Fibroblast of lung (primary cell): ENCODE data around the gene CAPN3. TPM values are rescaled to one million over a fixed set of nuclear protein-coding genes. Genes with fewer than 3 reads are reported as not detected.
A peak's percentile ranks its signal among the peaks of the same experiment; 100 is the strongest.
"Not testable (repeated sequence)": the region's sequence is repeated elsewhere in the genome, so short reads cannot be mapped to it uniquely, and the experiment has no call there.

Experiments used
- DNase-seq, 2 donors: peaks; one replicate each; pipeline versions ENCODE4 v3.0.0 to v3.0.0-alpha.2; 2010; ENCODE audit warnings: low read depth in 2 of 2
- H2AFZ ChIP-seq: 2 replicates; pipeline ENCODE4 v1.5.1; 2012; ENCODE audit warnings: low read length, control low read depth, inconsistent platforms
- H3K27ac ChIP-seq: 2 replicates; pipeline ENCODE4 v1.5.1; 2011; ENCODE audit warnings: low read length, control low read depth; ENCODE audit not compliant: insufficient read depth
- H3K27me3 ChIP-seq: 2 replicates; pipeline ENCODE4 v1.5.1; 2011; ENCODE audit warnings: mild to moderate bottlenecking, low read length; ENCODE audit not compliant: control insufficient read depth, insufficient read depth
- H3K36me3 ChIP-seq: 2 replicates; pipeline ENCODE4 v1.5.1; 2011; ENCODE audit warnings: low read length; ENCODE audit not compliant: control insufficient read depth, insufficient read depth
- H3K4me1 ChIP-seq: 2 replicates; pipeline ENCODE4 v1.5.1; 2011; ENCODE audit warnings: low read length; ENCODE audit not compliant: control insufficient read depth, insufficient read depth; ENCODE audit errors: extremely low read depth
- H3K4me2 ChIP-seq: 2 replicates; pipeline ENCODE4 v1.5.1; 2011; ENCODE audit warnings: low read length, control low read depth; ENCODE audit not compliant: insufficient read depth; ENCODE audit errors: extremely low read depth
- H3K4me3 ChIP-seq, 4 experiments: fragments of 200-600 bp in 1 of 4; sonication (generic) in 1 of 4; replicated peaks in 1 of 4; 2 replicates each; pipeline ENCODE4 v1.5.1; 2011 to 2016; ENCODE audit warnings: low read length in 4 of 4, low read depth in 3 of 4, mild to moderate bottlenecking in 3 of 4, control low read depth in 2 of 4, inconsistent platforms in 1 of 4, mixed read lengths in 1 of 4; ENCODE audit not compliant: insufficient read depth in 1 of 4; ENCODE audit errors: control extremely low read depth in 1 of 4
- H3K79me2 ChIP-seq: 2 replicates; pipeline ENCODE4 v1.5.1; 2012; ENCODE audit warnings: mild to moderate bottlenecking, low read length, inconsistent platforms; ENCODE audit not compliant: control insufficient read depth, insufficient read depth
- H3K9ac ChIP-seq: 2 replicates; pipeline ENCODE4 v1.5.1; 2011; ENCODE audit warnings: mild to moderate bottlenecking, low read length, control low read depth; ENCODE audit not compliant: insufficient read depth
- H3K9me3 ChIP-seq: 2 replicates; pipeline ENCODE4 v1.5.1; 2012; ENCODE audit warnings: low read depth, low read length; ENCODE audit not compliant: control insufficient read depth, insufficient read depth
- H4K20me1 ChIP-seq: 2 replicates; pipeline ENCODE4 v1.5.1; 2011; ENCODE audit warnings: low read length; ENCODE audit not compliant: control insufficient read depth, insufficient read depth; ENCODE audit errors: extremely low read depth
- EZH2 ChIP-seq: IDR thresholded peaks from 2 replicates; pipeline ENCODE4 v1.5.1; 2012; ENCODE audit warnings: low read length, control low read depth, mild to moderate bottlenecking; ENCODE audit errors: missing control alignments
- polyA plus RNA-seq, 2 donors: library from polyadenylated mRNA; depleted of rRNA in 1 of 2; stranded (reverse) in 1 of 2; unstranded in 1 of 2; fragments of >200 nt; gene quantifications; 2 replicates each; pipeline ENCODE4 v1.2.1, GENCODE V29; 2011 to 2012; ENCODE audit warnings: missing spikeins in 1 of 2
- total RNA-seq: library from RNA; depleted of rRNA; stranded (reverse); fragments of >200 nt; gene quantifications from 2 replicates; pipeline ENCODE4 v1.2.1, GENCODE V29; 2014
- TF ChIP-seq, protein P1 (sequence below), 2 donors: IDR thresholded peaks in 1 of 2; conservative IDR thresholded peaks in 1 of 2; 1 replicate in 1 of 2; 2 replicates in 1 of 2; pipeline ENCODE4 v1.5.1; 2011 to 2012; ENCODE audit warnings: low read length in 2 of 2, control low read depth in 1 of 2, inconsistent platforms in 1 of 2, low read depth in 1 of 2, mild to moderate bottlenecking in 1 of 2

Gene CAPN3
- total and polyA plus RNA-seq, 2 donors (not counting 1 experiment from before 2014, with no cell fraction given): 1.3 to 3.6 TPM

DNA sequence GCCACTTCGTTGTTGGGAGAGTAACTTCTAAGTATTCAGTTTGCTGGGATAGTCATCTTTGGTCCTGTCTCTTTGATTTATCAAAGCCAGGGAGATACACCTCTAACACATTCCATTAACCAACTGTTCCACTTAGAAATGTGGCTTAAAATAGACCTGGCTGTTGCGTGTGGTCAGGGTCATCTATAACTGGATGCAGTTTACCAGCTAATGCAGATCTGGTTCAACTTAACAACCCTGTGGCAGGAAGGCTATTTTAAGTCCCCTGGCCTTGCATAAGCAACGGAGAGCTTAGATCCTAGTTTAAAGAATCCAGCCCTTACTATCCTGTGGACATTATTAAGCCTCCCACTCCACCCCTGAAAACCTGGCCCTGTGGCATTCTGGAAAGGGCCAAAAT, 28.1 kb upstream of the CAPN3 start:
- DNase-seq: peak in 1 of 2 donors; percentile 27
- Histone ChIP-seq H3K4me2 (no peak overlapping the region), H4K20me1 (no peaks in the 10 kb centered on the region), H3K9ac (no peak overlapping the region), H2AFZ (no peak overlapping the region), H3K27me3 (no peaks in the 10 kb centered on the region), H3K4me1 (no peaks in the 10 kb centered on the region), H3K4me3 (no peak overlapping the region), H3K36me3 (no peaks in the 10 kb centered on the region), H3K79me2 (no peaks in the 10 kb centered on the region), H3K9me3 (no peaks in the 10 kb centered on the region), H3K27ac (no peak overlapping the region)
- no peak for TF ChIP-seq EZH2
- TF ChIP-seq, protein P1, sequence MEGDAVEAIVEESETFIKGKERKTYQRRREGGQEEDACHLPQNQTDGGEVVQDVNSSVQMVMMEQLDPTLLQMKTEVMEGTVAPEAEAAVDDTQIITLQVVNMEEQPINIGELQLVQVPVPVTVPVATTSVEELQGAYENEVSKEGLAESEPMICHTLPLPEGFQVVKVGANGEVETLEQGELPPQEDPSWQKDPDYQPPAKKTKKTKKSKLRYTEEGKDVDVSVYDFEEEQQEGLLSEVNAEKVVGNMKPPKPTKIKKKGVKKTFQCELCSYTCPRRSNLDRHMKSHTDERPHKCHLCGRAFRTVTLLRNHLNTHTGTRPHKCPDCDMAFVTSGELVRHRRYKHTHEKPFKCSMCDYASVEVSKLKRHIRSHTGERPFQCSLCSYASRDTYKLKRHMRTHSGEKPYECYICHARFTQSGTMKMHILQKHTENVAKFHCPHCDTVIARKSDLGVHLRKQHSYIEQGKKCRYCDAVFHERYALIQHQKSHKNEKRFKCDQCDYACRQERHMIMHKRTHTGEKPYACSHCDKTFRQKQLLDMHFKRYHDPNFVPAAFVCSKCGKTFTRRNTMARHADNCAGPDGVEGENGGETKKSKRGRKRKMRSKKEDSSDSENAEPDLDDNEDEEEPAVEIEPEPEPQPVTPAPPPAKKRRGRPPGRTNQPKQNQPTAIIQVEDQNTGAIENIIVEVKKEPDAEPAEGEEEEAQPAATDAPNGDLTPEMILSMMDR (conservative IDR thresholded peaks at IDR 0.05 in 1 of 2, IDR thresholded peaks at IDR 0.05 in 1 of 2; ENCODE audit: low read depth in 1 of 2, low read length in 2 of 2): no peak

DNA sequence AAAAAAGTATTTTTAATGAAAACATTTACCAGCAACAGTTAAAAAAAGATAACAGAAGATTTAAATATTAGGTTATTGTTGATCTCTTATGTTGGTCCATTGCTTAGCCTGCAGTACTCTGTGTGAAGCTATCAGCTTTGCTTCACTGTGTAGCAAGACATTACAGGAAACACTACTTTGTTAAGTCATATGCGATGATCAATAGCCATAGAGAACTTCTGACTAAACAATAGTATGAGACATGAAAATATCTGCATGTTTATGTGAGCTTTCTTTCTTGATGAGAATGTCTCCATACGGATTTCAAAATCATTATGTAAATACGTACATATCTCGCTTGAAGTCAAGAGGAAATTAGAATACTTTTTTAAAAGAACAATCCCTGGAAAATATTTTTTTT, 27.0 kb upstream of the CAPN3 start:
- H3K9me3 ChIP-seq: no peaks in the 10 kb centered on the region

DNA sequence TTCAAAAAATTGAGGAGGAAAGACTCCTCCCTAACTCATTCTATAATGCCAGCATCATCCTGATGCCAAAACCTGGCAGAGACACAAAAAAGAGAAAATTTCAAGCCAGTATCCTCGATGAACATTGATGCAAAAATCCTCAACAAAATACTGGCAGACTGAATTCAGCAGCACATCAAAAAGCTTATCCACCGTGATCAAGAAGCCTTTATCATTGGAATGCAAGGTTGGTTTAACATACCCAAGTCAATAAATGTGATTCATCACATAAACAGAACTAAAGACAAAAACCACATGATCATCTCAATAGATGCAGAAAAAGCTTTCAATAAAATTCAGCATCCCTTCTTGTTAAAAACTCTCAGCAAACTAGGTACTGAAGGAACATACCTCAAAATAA, 24.2 kb upstream of the CAPN3 start:
- Histone ChIP-seq H3K27ac (no peak overlapping the region), H4K20me1 (no peaks in the 10 kb centered on the region), H3K9ac (no peak overlapping the region), H3K4me1 (no peaks in the 10 kb centered on the region), H3K27me3 (no peaks in the 10 kb centered on the region), H3K4me2 (no peak overlapping the region), H2AFZ (no peak overlapping the region), H3K9me3 (no peaks in the 10 kb centered on the region), H3K79me2 (no peaks in the 10 kb centered on the region), H3K4me3 (no peak overlapping the region), H3K36me3 (no peaks in the 10 kb centered on the region)
- TF ChIP-seq, protein P1 (conservative IDR thresholded peaks at IDR 0.05 in 1 of 2, IDR thresholded peaks at IDR 0.05 in 1 of 2; ENCODE audit: low read depth in 1 of 2, low read length in 2 of 2): no peak
- TF ChIP-seq EZH2: no peak
- DNase-seq: no peak

More for the DNA sequence above, 27.0 kb upstream of the CAPN3 start:
- no peak overlapping the region for H3K27ac ChIP-seq
- peak in 1 of 2 donors; percentile 47 for DNase-seq
- H3K4me1 ChIP-seq: no peaks in the 10 kb centered on the region
- no peaks in the 10 kb centered on the region for H3K27me3 ChIP-seq
- H4K20me1 ChIP-seq: no peaks in the 10 kb centered on the region
- no peak overlapping the region for H3K4me2 ChIP-seq
- no peak overlapping the region for H3K4me3 ChIP-seq
- TF ChIP-seq EZH2: no peak
- TF ChIP-seq, protein P1 (conservative IDR thresholded peaks at IDR 0.05 in 1 of 2, IDR thresholded peaks at IDR 0.05 in 1 of 2; ENCODE audit: low read depth in 1 of 2, low read length in 2 of 2): no peak
- H2AFZ ChIP-seq: no peak overlapping the region
- no peaks in the 10 kb centered on the region for H3K36me3 ChIP-seq
- no peak overlapping the region for H3K9ac ChIP-seq
- no peaks in the 10 kb centered on the region for H3K79me2 ChIP-seq

DNA sequence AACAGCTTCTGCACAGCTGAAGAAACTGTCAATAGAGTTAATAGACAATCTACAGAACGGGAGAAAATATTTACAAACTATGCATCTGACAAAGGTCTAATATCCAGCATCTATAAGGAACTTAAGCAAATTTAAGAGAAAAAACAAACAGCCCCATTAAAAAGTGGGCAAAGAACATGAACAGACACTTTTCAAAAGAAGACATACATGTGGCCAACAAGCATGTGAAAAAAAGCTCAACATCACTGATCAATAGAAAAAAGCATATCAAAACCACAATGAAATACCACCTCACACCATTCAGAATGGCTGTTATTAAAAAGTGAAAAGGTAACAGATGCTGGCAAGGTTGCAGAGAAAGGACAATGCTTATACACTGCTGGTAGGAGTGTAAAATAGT, 22.7 kb upstream of the CAPN3 start:
- not testable (repeated sequence) for H3K27ac ChIP-seq, H3K36me3 ChIP-seq, H2AFZ ChIP-seq, H3K4me2 ChIP-seq, H4K20me1 ChIP-seq, H3K79me2 ChIP-seq, H3K9ac ChIP-seq, DNase-seq, H3K27me3 ChIP-seq, H3K4me1 ChIP-seq, H3K4me3 ChIP-seq, H3K9me3 ChIP-seq

DNA sequence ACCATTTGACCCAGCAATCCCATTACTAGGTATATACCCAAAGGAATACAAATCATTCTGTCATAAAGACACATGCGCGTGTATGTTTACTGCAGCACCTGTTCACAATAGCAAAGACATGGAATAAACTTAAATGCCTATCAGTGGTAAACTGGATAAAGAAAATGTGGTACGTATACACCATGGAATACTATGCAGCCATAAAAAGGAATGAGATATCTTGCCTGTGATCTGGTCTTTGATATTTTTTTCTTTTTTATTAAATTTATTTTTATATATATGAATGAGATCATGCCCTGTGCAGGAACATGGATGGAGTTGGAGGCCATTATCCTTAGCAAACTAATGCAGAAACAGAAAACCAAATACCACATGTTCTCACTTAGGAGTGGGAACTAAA, 22.2 kb upstream of the CAPN3 start:
- not testable (repeated sequence) for H4K20me1 ChIP-seq, H3K79me2 ChIP-seq, DNase-seq, H3K27ac ChIP-seq, H3K9me3 ChIP-seq, H3K4me3 ChIP-seq, H3K4me1 ChIP-seq, H3K9ac ChIP-seq, H3K36me3 ChIP-seq, H2AFZ ChIP-seq, H3K4me2 ChIP-seq, H3K27me3 ChIP-seq
